PFSK-1 (cell line): ENCODE data around the gene KCNMA1.

Experiments used
- POLR2AphosphoS5 ChIP-seq: IDR thresholded peaks from 2 replicates; pipeline ENCODE4 v1.6.1; 2012; ENCODE audit warnings: low read depth, mild to moderate bottlenecking, control low read depth, low read length, moderate library complexity
- TF ChIP-seq, protein P1 (sequence below), 2 experiments: IDR thresholded peaks; 2 replicates each; pipeline versions ENCODE4 v1.6.1 to v1.8.0; 2011 to 2012; ENCODE audit warnings: low read depth in 2 of 2, low read length in 2 of 2, control low read depth in 1 of 2, inconsistent platforms in 1 of 2, mild to moderate bottlenecking in 1 of 2, moderate library complexity in 1 of 2; ENCODE audit not compliant: insufficient read depth in 1 of 2

DNA sequence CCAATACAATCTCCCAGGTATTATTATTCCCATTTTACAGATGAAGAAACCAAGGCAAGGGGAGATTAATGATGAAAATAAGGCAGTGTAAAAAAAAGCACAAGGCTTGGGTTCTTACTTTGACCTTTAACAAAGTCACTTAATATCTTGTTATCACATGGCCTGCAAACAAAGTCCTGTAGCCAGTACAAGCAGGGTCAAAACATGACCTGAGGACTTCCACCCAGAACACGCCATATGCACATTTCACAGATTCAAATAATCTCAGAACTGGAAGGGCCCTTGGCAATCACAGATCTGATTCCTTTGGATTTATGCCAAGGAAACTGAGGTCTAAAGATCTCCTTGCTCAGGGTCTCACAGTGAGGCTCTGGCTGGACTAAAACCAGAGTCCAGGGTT, 162.1 kb downstream of the KCNMA1 start:
- TF ChIP-seq, protein P1, sequence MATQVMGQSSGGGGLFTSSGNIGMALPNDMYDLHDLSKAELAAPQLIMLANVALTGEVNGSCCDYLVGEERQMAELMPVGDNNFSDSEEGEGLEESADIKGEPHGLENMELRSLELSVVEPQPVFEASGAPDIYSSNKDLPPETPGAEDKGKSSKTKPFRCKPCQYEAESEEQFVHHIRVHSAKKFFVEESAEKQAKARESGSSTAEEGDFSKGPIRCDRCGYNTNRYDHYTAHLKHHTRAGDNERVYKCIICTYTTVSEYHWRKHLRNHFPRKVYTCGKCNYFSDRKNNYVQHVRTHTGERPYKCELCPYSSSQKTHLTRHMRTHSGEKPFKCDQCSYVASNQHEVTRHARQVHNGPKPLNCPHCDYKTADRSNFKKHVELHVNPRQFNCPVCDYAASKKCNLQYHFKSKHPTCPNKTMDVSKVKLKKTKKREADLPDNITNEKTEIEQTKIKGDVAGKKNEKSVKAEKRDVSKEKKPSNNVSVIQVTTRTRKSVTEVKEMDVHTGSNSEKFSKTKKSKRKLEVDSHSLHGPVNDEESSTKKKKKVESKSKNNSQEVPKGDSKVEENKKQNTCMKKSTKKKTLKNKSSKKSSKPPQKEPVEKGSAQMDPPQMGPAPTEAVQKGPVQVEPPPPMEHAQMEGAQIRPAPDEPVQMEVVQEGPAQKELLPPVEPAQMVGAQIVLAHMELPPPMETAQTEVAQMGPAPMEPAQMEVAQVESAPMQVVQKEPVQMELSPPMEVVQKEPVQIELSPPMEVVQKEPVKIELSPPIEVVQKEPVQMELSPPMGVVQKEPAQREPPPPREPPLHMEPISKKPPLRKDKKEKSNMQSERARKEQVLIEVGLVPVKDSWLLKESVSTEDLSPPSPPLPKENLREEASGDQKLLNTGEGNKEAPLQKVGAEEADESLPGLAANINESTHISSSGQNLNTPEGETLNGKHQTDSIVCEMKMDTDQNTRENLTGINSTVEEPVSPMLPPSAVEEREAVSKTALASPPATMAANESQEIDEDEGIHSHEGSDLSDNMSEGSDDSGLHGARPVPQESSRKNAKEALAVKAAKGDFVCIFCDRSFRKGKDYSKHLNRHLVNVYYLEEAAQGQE (IDR thresholded peaks at IDR 0.05; ENCODE audit: insufficient read depth in 1 of 2, low read depth in 2 of 2, low read length in 2 of 2), result no peak
- no peak for TF ChIP-seq POLR2AphosphoS5
